T1000 (cell line): ENCODE results near the gene PABPC1L2A.
"Not testable (repeated sequence)": the region's sequence is repeated elsewhere in the genome, so short reads cannot be mapped to it uniquely, and the experiment has no call there.

Experiments
- DNase-seq: peaks from one replicate; lab custom pipeline; 2025; ENCODE audit warnings: mixed read lengths; lab: John Stamatoyannopoulos, UW

The PABPC1L2A gene

GRCh38 chrX:73079024-73079562, at the start of gene PABPC1L2A:
PABPC1L2A (minus strand) TSS chrX:73079512; CDS start chrX:73079386, 126 bp downstream.
- not testable (repeated sequence) for DNase-seq

- no peak for DNase-seq
These were observed 48.5 kb upstream of the PABPC1L2A start for GRCh38 chrX:73127700-73128241.

GRCh38 chrX:73126240-73126639, 46.9 kb upstream of the PABPC1L2A start:
- DNase-seq = no peak

- DNase-seq = not testable (repeated sequence)
These were observed 20.2 kb upstream of the PABPC1L2A start for GRCh38 chrX:73099505-73099904.

- not testable (repeated sequence) for DNase-seq
These were observed 7.5 kb upstream of the PABPC1L2A start for GRCh38 chrX:73086766-73087165.

- not testable (repeated sequence) for DNase-seq
These were observed 572 bp upstream of the PABPC1L2A start for GRCh38 chrX:73079884-73080283.

- DNase-seq = not testable (repeated sequence)
These were observed 715 bp downstream of the PABPC1L2A start for GRCh38 chrX:73078597-73078996.

GRCh38 chrX:73076838-73077237, 2.5 kb downstream of the PABPC1L2A start:
- DNase-seq = no peak

- no peak for DNase-seq
These were observed 9.8 kb downstream of the PABPC1L2A start for GRCh38 chrX:73069365-73070035.

GRCh38 chrX:73068467-73069364, 10.6 kb downstream of the PABPC1L2A start:
- no peak for DNase-seq

- DNase-seq = not testable (repeated sequence)
These were observed 11.4 kb downstream of the PABPC1L2A start for GRCh38 chrX:73067761-73068466.

GRCh38 chrX:73028876-73029275, 50.4 kb downstream of the PABPC1L2A start:
- no peak for DNase-seq
